ENCODE results near the gene DUSP2.

DUSP2 gene

GRCh38 chr2:96113367-96113677 is 31.9 kb downstream of the DUSP2 start:
- DNase-seq: no peak

- no peak for DNase-seq
Measured at GRCh38 chr2:96112501-96113366, 32.5 kb downstream of the DUSP2 start.

- no peak for DNase-seq
Measured at GRCh38 chr2:96111823-96112500, 33.3 kb downstream of the DUSP2 start.

- no peak for DNase-seq
Measured at GRCh38 chr2:96111257-96111640, 34.0 kb downstream of the DUSP2 start.

GRCh38 chr2:96110621-96111256 is 34.5 kb downstream of the DUSP2 start:
- DNase-seq: no peak

- no peak for DNase-seq
Measured at GRCh38 chr2:96109931-96110511, 35.2 kb downstream of the DUSP2 start.

- DNase-seq: no peak
Measured at GRCh38 chr2:96109361-96109680, 35.9 kb downstream of the DUSP2 start.

- no peak for DNase-seq
Measured at GRCh38 chr2:96108541-96109360, 36.5 kb downstream of the DUSP2 start.

GRCh38 chr2:96108151-96108540 is 37.1 kb downstream of the DUSP2 start:
- DNase-seq: no peak

GRCh38 chr2:96107708-96108065 is 37.6 kb downstream of the DUSP2 start:
- no peak for DNase-seq

GRCh38 chr2:96106991-96107707 is 38.1 kb downstream of the DUSP2 start:
- DNase-seq: no peak

GRCh38 chr2:96105994-96106715 is 39.1 kb downstream of the DUSP2 start:
- no peak for DNase-seq

GRCh38 chr2:96105152-96105915 is 39.9 kb downstream of the DUSP2 start:
- DNase-seq: no peak

- no peak for DNase-seq
Measured at GRCh38 chr2:96104487-96104861, 40.8 kb downstream of the DUSP2 start.

GRCh38 chr2:96103761-96104486 is 41.3 kb downstream of the DUSP2 start:
- DNase-seq: no peak

- DNase-seq: no peak
Measured at GRCh38 chr2:96103187-96103601, 42.0 kb downstream of the DUSP2 start.

- no peak for DNase-seq
Measured at GRCh38 chr2:96102596-96103186, 42.5 kb downstream of the DUSP2 start.

- DNase-seq: no peak
Measured at GRCh38 chr2:96100893-96101304, 44.3 kb downstream of the DUSP2 start.

Data from hippocampal formation (tissue), 2 donors.